Measurements from ENCODE around the gene STK32B. TPM values are rescaled to one million over a fixed set of nuclear protein-coding genes. Genes with fewer than 3 reads are reported as not detected.

The STK32B gene
- total and polyA plus RNA-seq, 12 donors, result 0.16 to 6.8 (median 0.52) TPM

DNA sequence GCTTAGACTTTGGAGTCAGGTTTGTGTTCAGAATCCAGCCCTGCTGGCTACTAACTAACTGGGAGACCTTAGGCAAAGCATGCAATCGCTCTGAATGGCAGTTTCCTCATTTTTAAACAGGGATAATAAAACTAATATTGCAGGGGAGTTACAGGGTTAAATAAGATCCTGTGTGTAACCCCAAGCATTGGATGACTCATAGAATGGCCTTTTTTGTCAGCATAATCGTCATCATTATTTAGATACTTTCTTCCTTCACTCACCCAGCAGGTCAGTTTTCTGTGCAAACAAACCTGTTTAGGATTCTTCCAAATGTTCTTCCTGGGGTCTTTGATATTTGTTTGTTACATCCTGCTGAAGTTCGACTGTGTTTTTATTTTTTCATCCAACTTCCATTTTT, 448.9 kb downstream of the STK32B start:
- no peak overlapping the region for H3K27ac ChIP-seq
- H3K4me3 ChIP-seq, result no peak overlapping the region
- intact Hi-C loops (cut with DNase I), result no loop called here
- H3K4me1 ChIP-seq (replicated peaks in 1 of 2), result no peaks in the 10 kb centered on the region
- 43 to 55% (median 49%) methylated on average over 3 of the region's 3 CpGs for WGBS, 4 donors
- DNase-seq, result no peak
- H3K27me3 ChIP-seq, result no peaks in the 10 kb centered on the region
- H3K9me3 ChIP-seq (replicated peaks in 1 of 3), result no peaks in the 10 kb centered on the region
- no peaks in the 10 kb centered on the region for H3K36me3 ChIP-seq (replicated peaks in 1 of 2)
- no peak for TF ChIP-seq POLR2A (IDR thresholded peaks at IDR 0.05)
- TF ChIP-seq, protein P1, sequence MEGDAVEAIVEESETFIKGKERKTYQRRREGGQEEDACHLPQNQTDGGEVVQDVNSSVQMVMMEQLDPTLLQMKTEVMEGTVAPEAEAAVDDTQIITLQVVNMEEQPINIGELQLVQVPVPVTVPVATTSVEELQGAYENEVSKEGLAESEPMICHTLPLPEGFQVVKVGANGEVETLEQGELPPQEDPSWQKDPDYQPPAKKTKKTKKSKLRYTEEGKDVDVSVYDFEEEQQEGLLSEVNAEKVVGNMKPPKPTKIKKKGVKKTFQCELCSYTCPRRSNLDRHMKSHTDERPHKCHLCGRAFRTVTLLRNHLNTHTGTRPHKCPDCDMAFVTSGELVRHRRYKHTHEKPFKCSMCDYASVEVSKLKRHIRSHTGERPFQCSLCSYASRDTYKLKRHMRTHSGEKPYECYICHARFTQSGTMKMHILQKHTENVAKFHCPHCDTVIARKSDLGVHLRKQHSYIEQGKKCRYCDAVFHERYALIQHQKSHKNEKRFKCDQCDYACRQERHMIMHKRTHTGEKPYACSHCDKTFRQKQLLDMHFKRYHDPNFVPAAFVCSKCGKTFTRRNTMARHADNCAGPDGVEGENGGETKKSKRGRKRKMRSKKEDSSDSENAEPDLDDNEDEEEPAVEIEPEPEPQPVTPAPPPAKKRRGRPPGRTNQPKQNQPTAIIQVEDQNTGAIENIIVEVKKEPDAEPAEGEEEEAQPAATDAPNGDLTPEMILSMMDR (IDR thresholded peaks at IDR 0.05), result no peak

DNA sequence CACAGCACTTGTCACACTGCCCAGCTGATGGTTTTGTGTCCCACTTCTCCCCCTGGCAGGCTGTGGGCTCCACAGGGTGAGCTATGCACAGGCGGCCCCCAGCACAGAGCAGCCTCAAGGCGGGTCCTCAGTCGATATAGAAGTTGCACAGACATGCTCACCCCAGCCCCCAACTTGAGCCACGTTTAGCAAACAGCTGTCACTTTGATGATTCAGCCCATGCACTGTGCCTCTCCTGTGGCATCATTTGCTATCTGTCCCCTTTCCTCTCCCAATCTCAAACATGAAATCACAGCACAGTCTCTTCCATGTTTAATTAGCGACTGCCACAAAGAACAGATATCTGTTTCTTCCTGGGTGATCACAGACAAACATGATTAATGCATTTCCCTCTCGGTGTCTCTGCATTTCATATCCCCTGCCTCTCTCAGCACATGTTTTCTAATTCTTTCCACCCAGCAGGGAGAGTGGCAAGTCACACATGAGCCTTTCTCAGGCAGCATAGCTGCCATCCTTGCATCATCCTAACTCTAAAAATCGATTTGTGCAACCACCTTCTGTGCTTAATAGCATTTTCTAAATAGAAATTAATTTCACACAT, 452.2 kb downstream of the STK32B start:
- Histone ChIP-seq H3K36me3 (replicated peaks in 1 of 2) (no peaks in the 10 kb centered on the region), H3K9me3 (replicated peaks in 1 of 3) (no peaks in the 10 kb centered on the region), H3K4me3 (no peak overlapping the region), H3K4me1 (replicated peaks in 1 of 2) (no peaks in the 10 kb centered on the region), H3K27ac (no peak overlapping the region), H3K27me3 (no peaks in the 10 kb centered on the region)
- TF ChIP-seq, protein P1 (IDR thresholded peaks at IDR 0.05), result no peak
- no peak for TF ChIP-seq POLR2A (IDR thresholded peaks at IDR 0.05)
- 68 to 76% (median 71%) methylated on average over 7 of the region's 7 CpGs for WGBS, 4 donors
- intact Hi-C loops (cut with DNase I), result no loop called here
- DNase-seq, result no peak

DNA sequence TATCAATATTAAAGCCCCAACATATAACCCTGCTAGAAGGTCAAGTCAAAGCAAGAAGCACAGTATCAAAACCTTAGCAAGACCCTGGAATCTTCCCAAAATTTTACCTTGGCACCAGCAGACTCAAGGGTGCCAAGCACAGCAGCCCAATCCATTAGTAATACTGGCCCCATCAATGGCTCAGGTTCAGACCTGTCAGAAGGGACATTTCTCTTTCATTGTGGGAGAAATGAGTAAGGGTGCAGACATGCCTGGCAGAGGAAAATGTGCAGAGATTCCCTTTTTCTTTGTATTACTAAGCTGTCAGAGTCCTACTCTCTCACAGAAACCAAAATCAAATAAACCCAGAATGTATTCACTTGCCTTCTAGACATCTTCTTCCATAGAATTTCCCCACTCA, 453.2 kb downstream of the STK32B start:
- intact Hi-C loops (cut with DNase I), result no loop called here

DNA sequence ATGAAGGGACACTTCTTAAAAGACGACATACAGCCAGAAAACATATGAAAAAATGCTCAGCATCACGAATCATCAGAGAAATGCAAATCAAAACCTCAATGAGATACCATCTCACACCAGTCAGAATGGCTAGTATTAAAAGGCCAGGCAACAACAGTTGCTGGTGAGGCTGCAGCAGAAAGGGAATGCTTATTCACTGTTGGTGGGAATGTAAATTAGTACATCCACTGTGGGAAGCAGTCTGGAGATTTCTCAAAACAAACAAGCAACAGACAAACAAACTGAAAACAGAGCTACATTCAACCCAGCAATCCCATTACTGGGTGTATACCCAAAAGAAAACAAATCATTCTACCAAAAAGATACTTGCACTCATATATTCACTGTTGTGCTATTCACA, 459.2 kb downstream of the STK32B start:
- Histone ChIP-seq H3K4me1 (replicated peaks in 1 of 2) (no peaks in the 10 kb centered on the region), H3K27me3 (no peaks in the 10 kb centered on the region), H3K36me3 (replicated peaks in 1 of 2) (no peaks in the 10 kb centered on the region), H3K27ac (no peak overlapping the region), H3K4me3 (no peak overlapping the region), H3K9me3 (replicated peaks in 1 of 3) (no peaks in the 10 kb centered on the region)
- TF ChIP-seq, protein P1 (IDR thresholded peaks at IDR 0.05), result no peak
- TF ChIP-seq POLR2A (IDR thresholded peaks at IDR 0.05), result no peak
- intact Hi-C loops (cut with DNase I), result no loop called here
- WGBS, 4 donors, result 50 to 57% (median 54%) methylated on average over 2 of the region's 2 CpGs
- DNase-seq, result no peak

More for the DNA sequence above, 453.2 kb downstream of the STK32B start:
- H3K9me3 ChIP-seq (replicated peaks in 1 of 3), result no peaks in the 10 kb centered on the region
- no peak overlapping the region for H3K4me3 ChIP-seq
- no peak overlapping the region for H3K27ac ChIP-seq
- no peaks in the 10 kb centered on the region for H3K4me1 ChIP-seq (replicated peaks in 1 of 2)
- TF ChIP-seq, protein P1 (IDR thresholded peaks at IDR 0.05), result no peak
- no peak for TF ChIP-seq POLR2A (IDR thresholded peaks at IDR 0.05)
- DNase-seq, result no peak
- no peaks in the 10 kb centered on the region for H3K27me3 ChIP-seq
- no peaks in the 10 kb centered on the region for H3K36me3 ChIP-seq (replicated peaks in 1 of 2)
